HG03159 (cell line): ENCODE results near the gene ELFN2.
"Not testable (repeated sequence)": the region's sequence is repeated elsewhere in the genome, so short reads cannot be mapped to it uniquely, and the experiment has no call there.

ENCODE experiments used
- ATAC-seq: cut with Tn5 transposase; IDR thresholded peaks from one replicate; pipeline ENCODE4 v1.9.1; 2021; ENCODE audit warnings: mild to moderate bottlenecking, moderate library complexity; ENCODE audit not compliant: unreplicated experiment

ELFN2 gene

DNA sequence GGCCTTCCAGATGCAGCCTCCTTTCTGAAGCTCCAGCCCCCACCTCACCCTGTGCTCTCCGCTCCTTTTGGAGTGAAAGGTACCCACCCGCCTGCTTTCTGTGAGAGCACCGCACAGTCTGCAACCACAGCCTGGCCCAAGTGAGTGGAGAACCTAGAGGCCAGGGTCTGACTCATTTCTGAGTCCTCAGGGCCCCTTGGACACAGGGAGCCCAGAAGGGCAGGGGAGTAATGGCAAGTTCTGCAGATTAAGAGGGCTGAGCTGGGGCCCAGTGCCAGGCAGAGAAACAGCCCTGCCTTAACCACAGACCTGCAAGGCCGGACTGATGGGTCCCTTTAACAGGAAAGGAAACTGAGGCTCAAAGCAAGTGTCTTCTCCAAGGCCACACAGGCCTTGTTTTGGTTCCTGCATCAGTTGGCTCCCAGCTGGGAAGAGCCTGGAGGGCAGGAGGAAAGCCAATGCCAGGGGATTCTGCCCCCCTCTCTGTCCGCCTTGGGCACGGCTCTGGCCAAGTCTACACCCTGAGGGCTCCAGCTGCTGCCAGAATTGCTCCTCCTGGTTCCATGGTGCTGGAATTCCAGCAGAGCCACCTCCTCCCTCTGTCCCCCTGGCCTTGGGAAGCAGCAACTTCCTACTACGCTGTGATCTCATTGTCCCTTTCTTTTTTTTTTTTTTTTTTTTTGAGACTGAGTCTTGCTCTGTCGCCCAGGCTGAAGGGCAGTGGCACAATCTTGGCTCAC lies 89.9 kb downstream of the ELFN2 start:
- ATAC-seq: no peak

GRCh38 chr22:37336579-37336978 lies 90.7 kb downstream of the ELFN2 start:
- no peak for ATAC-seq

DNA sequence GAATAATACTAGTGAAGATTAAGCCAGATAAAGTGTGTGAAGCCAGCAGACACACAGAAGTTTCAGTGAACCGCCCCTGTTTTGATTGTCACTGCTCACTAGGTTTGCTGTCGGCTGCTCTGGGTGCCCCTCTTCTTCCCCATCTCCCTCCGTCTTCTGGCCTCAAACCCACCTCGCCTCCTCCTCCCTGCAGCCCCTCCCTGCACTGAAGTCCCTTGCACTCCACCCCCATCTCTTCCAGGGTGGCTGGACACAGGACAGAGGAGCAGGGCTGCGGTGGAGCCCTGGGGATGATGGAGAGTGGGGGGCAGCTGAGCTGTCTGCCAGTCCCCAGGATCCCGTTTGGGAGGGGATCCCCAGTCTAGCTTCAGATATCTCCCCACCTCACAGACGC lies 91.5 kb downstream of the ELFN2 start:
- ATAC-seq: no peak

DNA sequence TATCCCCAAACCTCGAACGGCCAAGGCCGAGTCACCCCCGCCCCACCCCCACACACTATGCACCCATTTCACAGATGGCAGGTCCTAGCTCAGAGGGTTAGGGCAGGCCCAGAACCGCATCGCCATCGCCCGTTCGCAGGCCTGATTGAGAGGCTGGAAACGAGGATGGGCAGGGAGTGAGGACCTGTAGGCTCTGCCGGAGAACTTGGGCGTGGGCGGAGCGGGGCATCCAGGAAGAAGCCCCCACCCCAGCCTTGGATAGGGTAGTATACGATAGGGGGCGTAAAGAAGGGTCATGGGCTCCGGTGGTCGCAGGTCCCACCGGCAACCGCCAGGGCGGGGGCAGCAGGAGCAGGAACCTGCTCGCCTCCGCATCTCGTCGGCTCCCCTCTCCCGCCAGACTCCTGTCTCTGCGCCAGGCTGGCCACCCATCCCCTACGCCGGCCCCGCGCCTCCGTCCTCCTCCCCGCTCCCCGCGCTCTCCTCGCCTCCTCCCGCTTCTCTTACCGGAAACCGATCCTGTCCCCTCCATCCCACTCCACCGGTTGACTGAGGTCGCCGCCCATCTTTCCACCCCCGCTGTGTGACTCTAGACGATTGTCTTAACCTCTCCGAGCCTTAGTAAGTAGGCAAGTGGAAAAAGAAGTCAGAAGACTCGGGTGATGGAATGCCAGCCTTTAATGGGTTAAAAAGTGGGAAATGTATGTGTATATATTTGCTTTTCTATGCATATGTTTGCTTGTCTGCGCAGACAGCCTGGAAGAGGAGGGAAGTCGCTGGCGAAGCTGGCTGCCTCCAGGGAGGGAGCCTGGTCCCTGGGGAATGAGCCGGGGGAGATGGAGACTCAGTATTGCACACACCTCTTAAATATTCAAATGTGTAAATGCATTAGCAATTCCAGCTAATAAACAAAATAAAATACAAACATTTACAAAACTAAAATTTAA lies 92.1 kb downstream of the ELFN2 start:
- ATAC-seq: no peak

DNA sequence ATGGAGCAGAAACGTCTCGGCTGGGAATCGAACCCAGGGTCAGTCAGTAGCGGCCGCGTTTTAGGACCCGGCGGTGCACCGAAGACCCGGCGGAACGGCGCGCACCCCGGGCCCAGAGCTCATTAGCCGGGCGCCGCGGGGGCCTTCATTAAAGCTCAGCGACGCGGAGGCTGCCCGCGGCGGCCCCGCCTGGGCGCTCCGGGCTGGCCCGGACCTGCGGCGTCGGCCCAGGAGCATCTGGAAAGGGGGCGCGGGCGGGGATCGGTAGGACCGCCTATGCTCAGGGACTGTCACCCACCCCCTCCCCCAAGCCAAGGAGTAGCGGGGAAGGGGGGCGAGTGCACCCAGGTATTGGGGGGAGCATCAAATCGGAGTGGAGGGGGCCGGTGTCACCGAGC lies 92.8 kb downstream of the ELFN2 start:
- ATAC-seq: no peak

- no peak for ATAC-seq
Observed at GRCh38 chr22:37333724-37334460, 93.4 kb downstream of the ELFN2 start.

GRCh38 chr22:37331856-37332536 lies 95.3 kb downstream of the ELFN2 start:
- ATAC-seq: no peak

- no peak for ATAC-seq
Observed at GRCh38 chr22:37331034-37331428, 96.2 kb downstream of the ELFN2 start.

DNA sequence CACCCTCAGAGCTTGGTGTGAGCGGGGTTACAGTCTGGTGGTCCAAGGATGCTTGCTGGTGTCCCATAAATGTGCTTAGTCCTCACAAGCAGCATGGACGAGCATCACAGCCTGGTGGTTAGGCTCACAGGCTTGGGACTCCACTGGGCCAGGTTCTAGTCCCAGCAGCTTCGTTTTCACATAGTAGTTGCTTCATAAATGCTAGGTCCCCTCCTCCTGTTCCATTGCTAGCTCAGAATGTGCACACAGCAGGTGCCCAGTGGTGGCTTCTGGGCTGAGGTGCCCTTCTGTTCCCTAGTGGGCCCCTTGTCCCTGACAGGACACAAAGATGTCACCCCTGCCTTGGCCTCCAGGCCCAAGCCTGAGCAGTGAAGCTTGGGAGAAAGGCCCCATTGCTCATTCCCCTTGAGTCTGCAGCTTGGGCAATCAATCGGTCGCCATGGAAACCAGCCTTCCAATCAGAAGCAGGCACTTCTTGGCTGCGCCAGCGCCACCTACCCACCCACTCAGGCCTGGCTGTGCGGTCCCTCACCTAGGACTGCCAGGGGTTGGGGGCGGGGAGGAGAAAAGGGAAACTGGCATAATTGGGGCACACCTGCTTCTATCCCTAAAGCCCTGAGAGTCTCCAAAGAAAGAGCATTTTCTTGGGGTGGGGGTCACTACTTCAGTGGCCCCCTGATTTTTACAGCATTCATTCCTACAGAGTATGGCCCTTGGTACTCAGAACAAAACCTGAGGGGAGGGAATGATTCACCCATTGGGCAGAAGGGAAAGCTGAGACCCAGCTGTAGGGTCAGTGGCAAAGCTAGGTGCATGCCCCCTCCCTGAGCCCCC lies 96.9 kb downstream of the ELFN2 start:
- no peak for ATAC-seq

DNA sequence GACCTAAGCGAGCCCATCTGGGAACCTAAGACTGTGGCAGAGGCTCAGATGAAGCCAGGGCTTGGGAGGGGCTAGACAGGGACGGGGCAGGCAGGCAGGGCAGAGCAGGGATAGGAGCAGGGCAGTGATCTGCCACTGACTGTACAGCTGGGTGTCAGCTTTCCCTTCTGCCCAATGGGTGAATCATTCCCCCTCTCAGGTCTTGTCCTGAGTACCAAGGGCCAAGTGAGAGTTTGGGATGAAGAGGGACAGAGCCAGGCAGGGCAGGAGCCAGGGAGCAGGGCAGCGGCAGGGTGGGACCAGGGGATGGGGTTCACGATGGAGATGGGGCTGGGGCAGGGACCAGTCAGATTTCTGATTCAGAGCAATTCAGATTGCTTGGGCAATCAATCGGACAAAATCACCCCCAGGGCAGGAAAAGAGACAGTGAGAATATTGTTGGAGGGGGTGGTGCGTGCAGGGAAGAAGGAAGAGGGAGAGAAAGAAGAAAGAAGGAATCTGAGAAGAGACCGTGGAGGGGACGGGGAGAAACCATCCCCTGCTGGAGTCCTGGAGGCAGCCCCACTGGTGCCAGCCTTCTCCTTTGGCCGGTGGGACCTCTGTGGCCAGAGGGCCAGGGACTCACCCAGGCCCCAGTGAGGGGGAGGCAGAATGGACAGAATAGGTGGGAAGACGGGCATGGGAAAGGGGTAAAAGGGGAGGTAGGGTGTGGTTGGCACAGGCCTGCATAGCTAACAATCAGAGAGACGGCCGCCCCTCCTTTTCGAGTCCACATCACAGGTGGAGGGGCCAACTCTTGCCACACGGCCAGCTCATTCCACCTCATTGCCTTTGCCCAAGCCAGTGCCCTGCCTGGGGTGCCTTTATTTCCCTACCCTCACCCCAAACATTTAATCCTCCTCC lies 97.8 kb downstream of the ELFN2 start:
- ATAC-seq: no peak

GRCh38 chr22:37328538-37329237 lies 98.6 kb downstream of the ELFN2 start:
- ATAC-seq: not testable (repeated sequence)

- no peak for ATAC-seq
Observed at GRCh38 chr22:37328017-37328416, 99.3 kb downstream of the ELFN2 start.

GRCh38 chr22:37326726-37327125 lies 100.6 kb downstream of the ELFN2 start:
- ATAC-seq: no peak

GRCh38 chr22:37325039-37325395 lies 102.3 kb downstream of the ELFN2 start:
- ATAC-seq: no peak

- ATAC-seq: no peak
Observed at GRCh38 chr22:37324340-37325038, 102.8 kb downstream of the ELFN2 start.

GRCh38 chr22:37320726-37321677 lies 106.3 kb downstream of the ELFN2 start:
- no peak for ATAC-seq

DNA sequence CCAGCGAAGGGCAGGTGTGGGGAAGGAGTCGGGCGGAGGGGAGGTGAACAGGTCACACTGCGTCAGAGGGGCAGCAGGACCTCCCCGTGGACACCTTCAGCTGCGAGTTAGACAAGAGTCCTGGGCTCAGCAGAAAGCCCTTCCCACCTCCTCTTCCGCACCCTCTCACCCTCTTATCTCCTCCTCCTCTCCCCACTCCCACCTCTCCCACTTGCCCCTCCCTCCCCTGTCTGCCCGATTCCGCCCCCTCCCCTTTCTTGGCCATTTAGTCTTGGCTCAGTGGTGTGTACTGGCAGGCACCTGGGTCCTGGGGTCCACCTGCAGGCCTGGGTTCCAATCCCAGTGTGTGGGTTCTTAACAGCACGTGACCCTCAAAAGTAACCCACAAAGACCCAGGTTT lies 107.8 kb downstream of the ELFN2 start:
- no peak for ATAC-seq
